Stimulated activated CD8-positive, alpha-beta memory T cell treated with anti-CD3 and anti-CD28 coated beads, Interleukin-4, amount 100 ng/mL, for 1 hour (primary cell): Measurements from ENCODE around the gene VPS13D.
"Not testable (repeated sequence)": the region's sequence is repeated elsewhere in the genome, so short reads cannot be mapped to it uniquely, and the experiment has no call there.

ENCODE experiments used
- DNase-seq, 2 donors: peaks; one replicate each; pipeline ENCODE4 v3.0.0-alpha.2; 2020; ENCODE audit warnings: low read depth in 2 of 2, low spot score in 1 of 2

VPS13D gene

GRCh38 chr1:12359359-12360133 is 129.7 kb downstream of the VPS13D start:
- no peak for DNase-seq

GRCh38 chr1:12368646-12369045 is 138.8 kb downstream of the VPS13D start:
- no peak for DNase-seq

- no peak for DNase-seq
These were observed 139.4 kb downstream of the VPS13D start for GRCh38 chr1:12369258-12369657.

GRCh38 chr1:12370333-12370975 is 140.6 kb downstream of the VPS13D start:
- DNase-seq: no peak

- DNase-seq: no peak
These were observed 141.2 kb downstream of the VPS13D start for GRCh38 chr1:12371053-12371452.

GRCh38 chr1:12372180-12372579 is 142.3 kb downstream of the VPS13D start:
- no peak for DNase-seq

GRCh38 chr1:12372761-12373160 is 142.9 kb downstream of the VPS13D start:
- no peak for DNase-seq

GRCh38 chr1:12375133-12375829 is 145.5 kb downstream of the VPS13D start:
- DNase-seq: no peak

GRCh38 chr1:12376236-12377045 is 146.6 kb downstream of the VPS13D start:
- no peak for DNase-seq

GRCh38 chr1:12380326-12381249 is 150.8 kb downstream of the VPS13D start:
- no peak for DNase-seq

GRCh38 chr1:12383001-12383400 is 153.2 kb downstream of the VPS13D start:
- DNase-seq: no peak

- DNase-seq: no peak
These were observed 154.0 kb downstream of the VPS13D start for GRCh38 chr1:12383786-12384185.

GRCh38 chr1:12384836-12385456 is 155.1 kb downstream of the VPS13D start:
- no peak for DNase-seq

GRCh38 chr1:12386130-12386529 is 156.3 kb downstream of the VPS13D start:
- no peak for DNase-seq

- DNase-seq: no peak
These were observed 157.8 kb downstream of the VPS13D start for GRCh38 chr1:12387641-12388040.

GRCh38 chr1:12390296-12390695 is 160.5 kb downstream of the VPS13D start:
- not testable (repeated sequence) for DNase-seq

GRCh38 chr1:12397462-12398450 is 167.9 kb downstream of the VPS13D start:
- DNase-seq: no peak

- DNase-seq: no peak
These were observed 168.6 kb downstream of the VPS13D start for GRCh38 chr1:12398479-12398878.
